Mesenteric fat pad (tissue), 1 donor: ENCODE data around the gene CLN3. TPM values are rescaled to one million over a fixed set of nuclear protein-coding genes. Genes with fewer than 3 reads are reported as not detected.
"Not testable (repeated sequence)": the region's sequence is repeated elsewhere in the genome, so short reads cannot be mapped to it uniquely, and the experiment has no call there.

ENCODE experiments used
- DNase-seq: peaks from one replicate; pipeline ENCODE4 v3.0.0-alpha.2; 2020; ENCODE audit warnings: low spot score
- long read RNA-seq: library from polyadenylated mRNA; unstranded; transcript quantifications from one replicate; pipeline ENCODE4 v2.0.0, GENCODE V29; 2020
- total RNA-seq: library from RNA; stranded (reverse); fragmentation: NEBNext Ultra II Directional; extraction: Animal tissue kit (Norgen Biotek cat#: 25700); gene quantifications from one replicate; pipeline ENCODE4 v1.2.1, GENCODE V29; 2021
- donor health status: DM: yes; HTN: yes; CAD: no.

CLN3 gene
- 25.2 TPM for total RNA-seq
- long read RNA-seq, transcript CLN3-205 (15 exons, 1,876 nt): minor isoform, 27 of 146 reads
- long read RNA-seq, transcript CLN3-244 (16 exons, 3,832 nt): major isoform, 91 of 146 reads
- long read RNA-seq, partial matches to known transcripts: 7 of 146 reads
- long read RNA-seq, other reads (novel, unspliced or antisense): 9 of 146 reads

GRCh38 chr16:28491970-28492474 lies at the start of gene CLN3:
Gene CLN3 (minus strand): TSS chr16:28492074. CDS start chr16:28491759, 315 bp downstream.
- peak; percentile 95 for DNase-seq

GRCh38 chr16:28540346-28540745 lies 48.5 kb upstream of the CLN3 start:
- DNase-seq: no peak

- DNase-seq: peak; percentile 94
These were observed 47.1 kb upstream of the CLN3 start, which contains the start of gene NUPR1 for GRCh38 chr16:28538733-28539596. Gene NUPR1 (minus strand): TSS chr16:28538974. CDS start chr16:28538907, 67 bp downstream.

- DNase-seq: no peak
These were observed 46.3 kb upstream of the CLN3 start for GRCh38 chr16:28537964-28538732.

- no peak for DNase-seq
These were observed 45.2 kb upstream of the CLN3 start for GRCh38 chr16:28537076-28537475.

GRCh38 chr16:28534542-28535373 lies 42.9 kb upstream of the CLN3 start:
- no peak for DNase-seq

GRCh38 chr16:28532940-28533647 lies 41.2 kb upstream of the CLN3 start:
- no peak for DNase-seq

GRCh38 chr16:28531777-28532744 lies 40.2 kb upstream of the CLN3 start:
- DNase-seq: no peak

GRCh38 chr16:28529124-28529523 lies 37.2 kb upstream of the CLN3 start:
- DNase-seq: no peak

- no peak for DNase-seq
These were observed 36.6 kb upstream of the CLN3 start for GRCh38 chr16:28528463-28528867.

GRCh38 chr16:28527985-28528384 lies 36.1 kb upstream of the CLN3 start:
- DNase-seq: no peak

- DNase-seq: not testable (repeated sequence)
These were observed 35.4 kb upstream of the CLN3 start for GRCh38 chr16:28527100-28527785.

GRCh38 chr16:28526201-28527099 lies 34.6 kb upstream of the CLN3 start:
- no peak for DNase-seq

GRCh38 chr16:28524681-28525171 lies 32.9 kb upstream of the CLN3 start:
- no peak for DNase-seq

- no peak for DNase-seq
These were observed 30.9 kb upstream of the CLN3 start for GRCh38 chr16:28522792-28523191.

GRCh38 chr16:28521436-28521835 lies 29.6 kb upstream of the CLN3 start:
- no peak for DNase-seq

GRCh38 chr16:28520672-28521071 lies 28.8 kb upstream of the CLN3 start:
- no peak for DNase-seq
